ENCODE measurements around the gene SLC35C1.
A peak's percentile ranks its signal among the peaks of the same experiment; 100 is the strongest.

SLC35C1 gene

GRCh38 chr11:45853332-45854219, 48.6 kb downstream of the SLC35C1 start:
- H3K4me3 ChIP-seq (ENCODE audit: low read length, poor library complexity, severe bottlenecking) = no peak overlapping the region
- TF ChIP-seq CTCF (conservative IDR thresholded peaks at IDR 0.05; ENCODE audit: low read length) = no peak
- TF ChIP-seq EZH2phosphoT487 (IDR thresholded peaks at IDR 0.05; ENCODE audit: borderline replicate concordance) = no peak
- H3K4me1 ChIP-seq (ENCODE audit: insufficient read depth, low read length, poor library complexity, severe bottlenecking) = peaks cover 33% of the 10 kb centered on the region
- H3K9me2 ChIP-seq (replicated peaks; ENCODE audit: low read depth, low read length) = no peaks in the 10 kb centered on the region
- H3K79me2 ChIP-seq (ENCODE audit: insufficient read depth, low read length) = peaks cover 63% of the 10 kb centered on the region
- no peaks in the 10 kb centered on the region for H3F3A ChIP-seq (ENCODE audit: low read depth)
- H2AFZ ChIP-seq (ENCODE audit: low read length) = no peak overlapping the region
- no peaks in the 10 kb centered on the region for H3K27me3 ChIP-seq (ENCODE audit: insufficient read depth, low read length, poor library complexity, severe bottlenecking)
- H4K20me1 ChIP-seq (ENCODE audit: insufficient read depth, low read length, poor library complexity, severe bottlenecking) = peaks cover 26% of the 10 kb centered on the region
- no peak overlapping the region for H3K9ac ChIP-seq (ENCODE audit: low read depth, low read length, poor library complexity, severe bottlenecking)
- H3K4me2 ChIP-seq (ENCODE audit: low read depth, low read length, poor library complexity, severe bottlenecking) = peak overlapping the region; percentile 31
- H3K9me3 ChIP-seq (ENCODE audit: insufficient read depth, low read depth, low read length) = no peaks in the 10 kb centered on the region
- H3K36me3 ChIP-seq (ENCODE audit: insufficient read depth, low read length) = peaks cover 24% of the 10 kb centered on the region; the same call in 1 of the 2 replicates

GRCh38 chr11:45855308-45855707, 50.4 kb downstream of the SLC35C1 start:
- Histone ChIP-seq H3K4me2 (ENCODE audit: low read depth, low read length, poor library complexity, severe bottlenecking) (no peak overlapping the region), H3K4me1 (ENCODE audit: insufficient read depth, low read length, poor library complexity, severe bottlenecking) (peaks cover 21% of the 10 kb centered on the region)

GRCh38 chr11:45856044-45856468, 51.1 kb downstream of the SLC35C1 start:
- H3K36me3 ChIP-seq (ENCODE audit: insufficient read depth, low read length) = peaks cover 49% of the 10 kb centered on the region; the same call in 1 of the 2 replicates
- peaks cover 19% of the 10 kb centered on the region for H4K20me1 ChIP-seq (ENCODE audit: insufficient read depth, low read length, poor library complexity, severe bottlenecking)
- H3F3A ChIP-seq (ENCODE audit: low read depth) = no peaks in the 10 kb centered on the region
- H3K9me2 ChIP-seq (replicated peaks; ENCODE audit: low read depth, low read length) = no peaks in the 10 kb centered on the region
- H3K4me2 ChIP-seq (ENCODE audit: low read depth, low read length, poor library complexity, severe bottlenecking) = no peak overlapping the region
- H3K79me2 ChIP-seq (ENCODE audit: insufficient read depth, low read length) = peaks cover 38% of the 10 kb centered on the region
- no peak overlapping the region for H3K9ac ChIP-seq (ENCODE audit: low read depth, low read length, poor library complexity, severe bottlenecking)
- H3K27me3 ChIP-seq (ENCODE audit: insufficient read depth, low read length, poor library complexity, severe bottlenecking) = no peaks in the 10 kb centered on the region
- no peak for TF ChIP-seq EZH2phosphoT487 (IDR thresholded peaks at IDR 0.05; ENCODE audit: borderline replicate concordance)
- no peak for TF ChIP-seq CTCF (conservative IDR thresholded peaks at IDR 0.05; ENCODE audit: low read length)
- no peak overlapping the region for H2AFZ ChIP-seq (ENCODE audit: low read length)
- H3K4me1 ChIP-seq (ENCODE audit: insufficient read depth, low read length, poor library complexity, severe bottlenecking) = peaks cover 14% of the 10 kb centered on the region
- H3K9me3 ChIP-seq (ENCODE audit: insufficient read depth, low read depth, low read length) = no peaks in the 10 kb centered on the region
- no peak overlapping the region for H3K4me3 ChIP-seq (ENCODE audit: low read length, poor library complexity, severe bottlenecking)

More at GRCh38 chr11:45855308-45855707, 50.4 kb downstream of the SLC35C1 start:
- H2AFZ ChIP-seq (ENCODE audit: low read length) = no peak overlapping the region
- H3F3A ChIP-seq (ENCODE audit: low read depth) = no peaks in the 10 kb centered on the region
- no peak overlapping the region for H3K4me3 ChIP-seq (ENCODE audit: low read length, poor library complexity, severe bottlenecking)
- no peaks in the 10 kb centered on the region for H3K27me3 ChIP-seq (ENCODE audit: insufficient read depth, low read length, poor library complexity, severe bottlenecking)
- H3K79me2 ChIP-seq (ENCODE audit: insufficient read depth, low read length) = peaks cover 45% of the 10 kb centered on the region
- H3K9me3 ChIP-seq (ENCODE audit: insufficient read depth, low read depth, low read length) = no peaks in the 10 kb centered on the region
- H4K20me1 ChIP-seq (ENCODE audit: insufficient read depth, low read length, poor library complexity, severe bottlenecking) = peaks cover 25% of the 10 kb centered on the region
- no peaks in the 10 kb centered on the region for H3K9me2 ChIP-seq (replicated peaks; ENCODE audit: low read depth, low read length)
- TF ChIP-seq CTCF (conservative IDR thresholded peaks at IDR 0.05; ENCODE audit: low read length) (no peak), EZH2phosphoT487 (IDR thresholded peaks at IDR 0.05; ENCODE audit: borderline replicate concordance) (no peak)
- peaks cover 41% of the 10 kb centered on the region; the same call in 1 of the 2 replicates for H3K36me3 ChIP-seq (ENCODE audit: insufficient read depth, low read length)
- H3K9ac ChIP-seq (ENCODE audit: low read depth, low read length, poor library complexity, severe bottlenecking) = no peak overlapping the region

All from Loucy (cell line).